ENCODE measurements around the gene CHCT1. TPM values are rescaled to one million over a fixed set of nuclear protein-coding genes. Genes with fewer than 3 reads are reported as not detected.
A peak's percentile ranks its signal among the peaks of the same experiment; 100 is the strongest.

The CHCT1 gene
- total RNA-seq, 1 donor from 2014 or later: not detected

GRCh38 chr17:60442271-60443173 is 20.2 kb downstream of the CHCT1 start:
- peak; percentile 59 for DNase-seq (ENCODE audit: low spot score)

- DNase-seq (ENCODE audit: low spot score): no peak
These were observed 21.4 kb downstream of the CHCT1 start for GRCh38 chr17:60443713-60444112.

GRCh38 chr17:60445144-60445543 is 22.9 kb downstream of the CHCT1 start:
- no peak for DNase-seq (ENCODE audit: low spot score)

- no peak for DNase-seq (ENCODE audit: low spot score)
These were observed 25.1 kb downstream of the CHCT1 start for GRCh38 chr17:60447375-60447774.

- no peak for DNase-seq (ENCODE audit: low spot score)
These were observed 28.8 kb downstream of the CHCT1 start for GRCh38 chr17:60451071-60451470.

- no peak for DNase-seq (ENCODE audit: low spot score)
These were observed 29.7 kb downstream of the CHCT1 start for GRCh38 chr17:60451965-60452364.

- DNase-seq (ENCODE audit: low spot score): no peak
These were observed 33.1 kb downstream of the CHCT1 start for GRCh38 chr17:60455378-60455777.

GRCh38 chr17:60457148-60457547 is 34.9 kb downstream of the CHCT1 start:
- DNase-seq (ENCODE audit: low spot score): no peak

GRCh38 chr17:60461584-60461983 is 39.3 kb downstream of the CHCT1 start:
- DNase-seq (ENCODE audit: low spot score): no peak

- no peak for DNase-seq (ENCODE audit: low spot score)
These were observed 41.0 kb downstream of the CHCT1 start for GRCh38 chr17:60463157-60463835.

GRCh38 chr17:60464343-60464742 is 42.1 kb downstream of the CHCT1 start:
- no peak for DNase-seq (ENCODE audit: low spot score)

GRCh38 chr17:60468371-60468770 is 46.1 kb downstream of the CHCT1 start:
- no peak for DNase-seq (ENCODE audit: low spot score)

- no peak for DNase-seq (ENCODE audit: low spot score)
These were observed 49.2 kb downstream of the CHCT1 start for GRCh38 chr17:60471451-60471850.

GRCh38 chr17:60472449-60472848 is 50.2 kb downstream of the CHCT1 start:
- no peak for DNase-seq (ENCODE audit: low spot score)

GRCh38 chr17:60473788-60474187 is 51.5 kb downstream of the CHCT1 start:
- no peak for DNase-seq (ENCODE audit: low spot score)

Other genes with a start within 250 kb of the CHCT1 start
- gene USP32, start 30.4 kb upstream of the CHCT1 start, total RNA-seq (ENCODE audit: insufficient read depth, low replicate concordance): 40.2 TPM
- gene APPBP2, start 103.8 kb downstream of the CHCT1 start, total RNA-seq (ENCODE audit: insufficient read depth, low replicate concordance): 60.7 TPM
- gene PPM1D, start 177.7 kb downstream of the CHCT1 start, total RNA-seq (ENCODE audit: insufficient read depth, low replicate concordance): 7.5 TPM

Data from umbilical cord (tissue), 2 donors.